ENCODE results near the gene KRT14.
A peak's percentile ranks its signal among the peaks of the same experiment; 100 is the strongest.
"Not testable (repeated sequence)": the region's sequence is repeated elsewhere in the genome, so short reads cannot be mapped to it uniquely, and the experiment has no call there.

Gene KRT14

GRCh38 chr17:41623184-41623861 lies 36.6 kb upstream of the KRT14 start:
- not testable (repeated sequence) for DNase-seq (ENCODE audit: insufficient read length, low spot score); FAIRE-seq

GRCh38 chr17:41622340-41623183 lies 35.9 kb upstream of the KRT14 start:
- FAIRE-seq = peak; percentile 78
- DNase-seq (ENCODE audit: insufficient read length, low spot score) = not testable (repeated sequence)

GRCh38 chr17:41621916-41622315 lies 35.2 kb upstream of the KRT14 start:
- FAIRE-seq (no peak), DNase-seq (ENCODE audit: insufficient read length, low spot score) (no peak)

GRCh38 chr17:41621435-41621817 lies 34.7 kb upstream of the KRT14 start:
- not testable (repeated sequence) for FAIRE-seq; DNase-seq (ENCODE audit: insufficient read length, low spot score)

- FAIRE-seq (peak; percentile 67), DNase-seq (ENCODE audit: insufficient read length, low spot score) (no peak)
These were observed 34.1 kb upstream of the KRT14 start for GRCh38 chr17:41620583-41621434.

GRCh38 chr17:41619927-41620582 lies 33.4 kb upstream of the KRT14 start:
- DNase-seq (ENCODE audit: insufficient read length, low spot score); FAIRE-seq: not testable (repeated sequence)

- DNase-seq (ENCODE audit: insufficient read length, low spot score) = no peak
- FAIRE-seq = peak; percentile 72
These were observed 32.6 kb upstream of the KRT14 start for GRCh38 chr17:41619036-41619926.

GRCh38 chr17:41618341-41619035 lies 31.8 kb upstream of the KRT14 start:
- DNase-seq (ENCODE audit: insufficient read length, low spot score) (no peak), FAIRE-seq (no peak)

- FAIRE-seq (no peak), DNase-seq (ENCODE audit: insufficient read length, low spot score) (no peak)
These were observed 31.0 kb upstream of the KRT14 start for GRCh38 chr17:41617698-41618097.

- peak; percentile 57 for FAIRE-seq
These were observed 30.4 kb upstream of the KRT14 start for GRCh38 chr17:41617136-41617535.

GRCh38 chr17:41616486-41616885 lies 29.8 kb upstream of the KRT14 start:
- not testable (repeated sequence) for DNase-seq (ENCODE audit: insufficient read length, low spot score); FAIRE-seq

More at GRCh38 chr17:41617136-41617535, 30.4 kb upstream of the KRT14 start:
- DNase-seq (ENCODE audit: insufficient read length, low spot score) = no peak

GRCh38 chr17:41615454-41615853 lies 28.8 kb upstream of the KRT14 start:
- FAIRE-seq = no peak
- DNase-seq (ENCODE audit: insufficient read length, low spot score) = no peak

GRCh38 chr17:41614767-41615166 lies 28.1 kb upstream of the KRT14 start:
- DNase-seq (ENCODE audit: insufficient read length, low spot score) = not testable (repeated sequence)
- FAIRE-seq = peak; percentile 52

- no peak for FAIRE-seq
- no peak for DNase-seq (ENCODE audit: insufficient read length, low spot score)
These were observed 27.4 kb upstream of the KRT14 start for GRCh38 chr17:41614098-41614497.

- DNase-seq (ENCODE audit: insufficient read length, low spot score) (no peak), FAIRE-seq (no peak)
These were observed 26.8 kb upstream of the KRT14 start for GRCh38 chr17:41613277-41614082.

GRCh38 chr17:41612376-41613160 lies 25.9 kb upstream of the KRT14 start, which contains the start of gene KRT16:
Gene KRT16 (minus strand): TSS chr17:41612767. CDS start chr17:41612688, 79 bp downstream.
- FAIRE-seq = not testable (repeated sequence)
- peak; percentile 67 for DNase-seq (ENCODE audit: insufficient read length, low spot score)

Measured in HTR-8/SVneo (cell line).